Measurements from ENCODE around the gene NEDD4L.

NEDD4L gene

GRCh38 chr18:58096658-58097057 is 52.6 kb downstream of the NEDD4L start:
- Histone ChIP-seq H3K4me2 (ENCODE audit: insufficient read depth, low read length, poor library complexity, severe bottlenecking) (no peak overlapping the region), H3K9me3 (replicated peaks in 1 of 2; ENCODE audit: control insufficient read depth in 2 of 2, insufficient read depth in 1 of 2, low read depth in 1 of 2, low read length in 2 of 2) (no peaks in the 10 kb centered on the region), H3K23ac (ENCODE audit: low read depth, low read length, poor library complexity) (no peak overlapping the region), H3K18ac (ENCODE audit: low read length) (no peak overlapping the region), H3K79me1 (ENCODE audit: low read depth, low read length) (peaks cover 4% of the 10 kb centered on the region), H3K27ac (replicated peaks; ENCODE audit: low read length) (no peak overlapping the region), H3K14ac (ENCODE audit: low read length) (no peak overlapping the region), H3K27me3 (ENCODE audit: control insufficient read depth in 3 of 3, insufficient read depth in 3 of 3, low read depth in 1 of 3, low read length in 3 of 3) (no peaks in the 10 kb centered on the region), H3K36me3 (replicated peaks in 1 of 2; ENCODE audit: control insufficient read depth in 2 of 2, insufficient read depth in 2 of 2, low read length in 2 of 2) (no peaks in the 10 kb centered on the region), H2BK15ac (ENCODE audit: low read length) (no peak overlapping the region), H2BK120ac (ENCODE audit: low read depth, low read length) (no peak overlapping the region), H2AK5ac (ENCODE audit: low read depth, low read length) (no peak overlapping the region), H4K91ac (ENCODE audit: low read depth, low read length, poor library complexity) (no peak overlapping the region), H2BK5ac (ENCODE audit: low read length) (no peak overlapping the region), H2BK12ac (ENCODE audit: low read length) (no peak overlapping the region), H3K4me3 (ENCODE audit: low read length in 2 of 2) (no peak overlapping the region), H4K8ac (ENCODE audit: low read depth, low read length) (no peak overlapping the region), H3K9ac (ENCODE audit: low read depth, low read length, poor library complexity) (no peak overlapping the region), H3K4ac (ENCODE audit: low read length) (no peak overlapping the region), H3K4me1 (ENCODE audit: control insufficient read depth in 2 of 2, insufficient read depth in 1 of 2, low read depth in 1 of 2, low read length in 2 of 2) (peaks cover 2 to 12% of the 10 kb centered on the region in 2 donors), H2AFZ (ENCODE audit: low read length) (no peak overlapping the region)
- no peak for DNase-seq (ENCODE audit: low spot score)
- no CpG with 5 or more reads among the region's 1 CpG for WGBS, 2 donors (ENCODE audit: extremely low coverage in 2 of 2, insufficient read length in 2 of 2, insufficient replicate concordance in 1 of 2)

DNA sequence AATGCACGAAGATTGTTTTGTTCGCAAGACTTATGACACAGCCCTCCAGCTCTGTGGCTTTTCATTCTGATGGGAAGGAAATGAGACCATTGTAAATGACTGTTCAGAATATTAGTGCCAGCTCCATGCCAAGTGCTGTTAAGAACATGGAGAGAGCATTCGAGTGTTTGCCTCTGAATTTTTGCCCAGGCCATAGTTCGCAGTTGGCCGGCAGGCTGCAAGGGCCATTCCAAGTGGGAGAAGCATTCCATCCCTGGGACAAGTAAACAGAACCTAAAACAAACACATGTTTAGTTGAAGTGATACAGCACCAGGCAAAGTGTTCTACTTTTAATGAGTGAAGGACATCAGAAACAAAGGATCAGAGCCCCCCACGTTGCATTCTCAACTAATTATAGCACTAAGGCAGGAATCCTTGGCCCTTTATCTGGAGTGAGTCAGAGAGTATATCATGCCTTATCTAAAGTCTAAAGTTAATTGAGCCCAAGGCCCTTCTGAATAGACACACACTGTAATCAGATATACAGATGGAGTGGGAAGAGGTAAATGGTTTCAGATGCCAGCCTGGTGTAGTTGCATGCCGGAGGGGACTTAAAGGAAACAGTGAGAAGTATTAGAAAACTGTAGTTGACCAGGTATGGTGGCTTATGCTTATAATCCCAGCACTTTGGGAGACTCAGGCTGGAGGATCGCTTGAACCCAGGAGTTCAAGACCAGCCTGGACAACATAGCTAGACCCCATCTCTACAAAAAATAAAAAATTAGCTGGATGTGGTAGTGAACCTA is 53.3 kb downstream of the NEDD4L start:
- Histone ChIP-seq H3K14ac (ENCODE audit: low read length) (no peak overlapping the region), H3K4ac (ENCODE audit: low read length) (no peak overlapping the region), H2BK120ac (ENCODE audit: low read depth, low read length) (no peak overlapping the region), H3K4me2 (ENCODE audit: insufficient read depth, low read length, poor library complexity, severe bottlenecking) (no peak overlapping the region), H3K23ac (ENCODE audit: low read depth, low read length, poor library complexity) (no peak overlapping the region), H2AK5ac (ENCODE audit: low read depth, low read length) (no peak overlapping the region), H4K8ac (ENCODE audit: low read depth, low read length) (no peak overlapping the region), H4K91ac (ENCODE audit: low read depth, low read length, poor library complexity) (no peak overlapping the region), H2AFZ (ENCODE audit: low read length) (no peak overlapping the region), H3K27me3 (ENCODE audit: control insufficient read depth in 3 of 3, insufficient read depth in 3 of 3, low read depth in 1 of 3, low read length in 3 of 3) (no peaks in the 10 kb centered on the region), H3K4me1 (ENCODE audit: control insufficient read depth in 2 of 2, insufficient read depth in 1 of 2, low read depth in 1 of 2, low read length in 2 of 2) (peaks cover 9 to 12% of the 10 kb centered on the region in 2 donors), H3K9ac (ENCODE audit: low read depth, low read length, poor library complexity) (no peak overlapping the region), H3K27ac (replicated peaks; ENCODE audit: low read length) (no peak overlapping the region), H3K4me3 (ENCODE audit: low read length in 2 of 2) (no peak overlapping the region), H2BK12ac (ENCODE audit: low read length) (no peak overlapping the region), H2BK5ac (ENCODE audit: low read length) (no peak overlapping the region), H3K9me3 (replicated peaks in 1 of 2; ENCODE audit: control insufficient read depth in 2 of 2, insufficient read depth in 1 of 2, low read depth in 1 of 2, low read length in 2 of 2) (no peaks in the 10 kb centered on the region), H3K79me1 (ENCODE audit: low read depth, low read length) (peaks cover 4% of the 10 kb centered on the region), H3K36me3 (replicated peaks in 1 of 2; ENCODE audit: control insufficient read depth in 2 of 2, insufficient read depth in 2 of 2, low read length in 2 of 2) (no peaks in the 10 kb centered on the region), H3K18ac (ENCODE audit: low read length) (no peak overlapping the region), H2BK15ac (ENCODE audit: low read length) (no peak overlapping the region)
- WGBS, 2 donors (ENCODE audit: extremely low coverage in 2 of 2, insufficient read length in 2 of 2, insufficient replicate concordance in 1 of 2), result no CpG with 5 or more reads among the region's 8 CpGs
- DNase-seq (ENCODE audit: low spot score), result no peak

- H2BK5ac ChIP-seq (ENCODE audit: low read length), result no peak overlapping the region
- no peaks in the 10 kb centered on the region for H3K36me3 ChIP-seq (replicated peaks in 1 of 2; ENCODE audit: control insufficient read depth in 2 of 2, insufficient read depth in 2 of 2, low read length in 2 of 2)
- no peaks in the 10 kb centered on the region for H3K9me3 ChIP-seq (replicated peaks in 1 of 2; ENCODE audit: control insufficient read depth in 2 of 2, insufficient read depth in 1 of 2, low read depth in 1 of 2, low read length in 2 of 2)
- H3K4me1 ChIP-seq (ENCODE audit: control insufficient read depth in 2 of 2, insufficient read depth in 1 of 2, low read depth in 1 of 2, low read length in 2 of 2), result peaks cover 9 to 12% of the 10 kb centered on the region in 2 donors
- H3K9ac ChIP-seq (ENCODE audit: low read depth, low read length, poor library complexity), result no peak overlapping the region
- no peak overlapping the region for H2BK120ac ChIP-seq (ENCODE audit: low read depth, low read length)
- no peak overlapping the region for H3K4me2 ChIP-seq (ENCODE audit: insufficient read depth, low read length, poor library complexity, severe bottlenecking)
- no peak overlapping the region for H3K27ac ChIP-seq (replicated peaks; ENCODE audit: low read length)
- no peak overlapping the region for H2AK5ac ChIP-seq (ENCODE audit: low read depth, low read length)
- H3K23ac ChIP-seq (ENCODE audit: low read depth, low read length, poor library complexity), result no peak overlapping the region
- no peak overlapping the region for H4K8ac ChIP-seq (ENCODE audit: low read depth, low read length)
- H3K14ac ChIP-seq (ENCODE audit: low read length), result no peak overlapping the region
- H2AFZ ChIP-seq (ENCODE audit: low read length), result no peak overlapping the region
- no peaks in the 10 kb centered on the region for H3K27me3 ChIP-seq (ENCODE audit: control insufficient read depth in 3 of 3, insufficient read depth in 3 of 3, low read depth in 1 of 3, low read length in 3 of 3)
- WGBS, 2 donors (ENCODE audit: extremely low coverage in 2 of 2, insufficient read length in 2 of 2, insufficient replicate concordance in 1 of 2), result no CpG with 5 or more reads among the region's 5 CpGs
- H3K4ac ChIP-seq (ENCODE audit: low read length), result no peak overlapping the region
- H3K18ac ChIP-seq (ENCODE audit: low read length), result no peak overlapping the region
- peaks cover 4% of the 10 kb centered on the region for H3K79me1 ChIP-seq (ENCODE audit: low read depth, low read length)
- no peak overlapping the region for H2BK12ac ChIP-seq (ENCODE audit: low read length)
- no peak overlapping the region for H4K91ac ChIP-seq (ENCODE audit: low read depth, low read length, poor library complexity)
- DNase-seq (ENCODE audit: low spot score), result no peak
- no peak overlapping the region for H3K4me3 ChIP-seq (ENCODE audit: low read length in 2 of 2)
- no peak overlapping the region for H2BK15ac ChIP-seq (ENCODE audit: low read length)
These were observed 53.8 kb downstream of the NEDD4L start for GRCh38 chr18:58097907-58098166.

- Histone ChIP-seq H3K18ac (ENCODE audit: low read length) (no peak overlapping the region), H2BK5ac (ENCODE audit: low read length) (no peak overlapping the region), H3K4me2 (ENCODE audit: insufficient read depth, low read length, poor library complexity, severe bottlenecking) (no peak overlapping the region), H2AFZ (ENCODE audit: low read length) (no peak overlapping the region), H3K27ac (replicated peaks; ENCODE audit: low read length) (no peak overlapping the region), H4K8ac (ENCODE audit: low read depth, low read length) (no peak overlapping the region), H2AK5ac (ENCODE audit: low read depth, low read length) (no peak overlapping the region), H3K14ac (ENCODE audit: low read length) (no peak overlapping the region), H3K4me1 (ENCODE audit: control insufficient read depth in 2 of 2, insufficient read depth in 1 of 2, low read depth in 1 of 2, low read length in 2 of 2) (peaks cover 9 to 12% of the 10 kb centered on the region in 2 donors), H3K9ac (ENCODE audit: low read depth, low read length, poor library complexity) (no peak overlapping the region), H3K9me3 (replicated peaks in 1 of 2; ENCODE audit: control insufficient read depth in 2 of 2, insufficient read depth in 1 of 2, low read depth in 1 of 2, low read length in 2 of 2) (no peaks in the 10 kb centered on the region), H3K36me3 (replicated peaks in 1 of 2; ENCODE audit: control insufficient read depth in 2 of 2, insufficient read depth in 2 of 2, low read length in 2 of 2) (no peaks in the 10 kb centered on the region), H2BK120ac (ENCODE audit: low read depth, low read length) (no peak overlapping the region), H2BK15ac (ENCODE audit: low read length) (no peak overlapping the region), H2BK12ac (ENCODE audit: low read length) (no peak overlapping the region), H3K4me3 (ENCODE audit: low read length in 2 of 2) (no peak overlapping the region), H4K91ac (ENCODE audit: low read depth, low read length, poor library complexity) (no peak overlapping the region), H3K79me1 (ENCODE audit: low read depth, low read length) (peaks cover 4% of the 10 kb centered on the region), H3K4ac (ENCODE audit: low read length) (no peak overlapping the region), H3K27me3 (ENCODE audit: control insufficient read depth in 3 of 3, insufficient read depth in 3 of 3, low read depth in 1 of 3, low read length in 3 of 3) (no peaks in the 10 kb centered on the region), H3K23ac (ENCODE audit: low read depth, low read length, poor library complexity) (no peak overlapping the region)
- WGBS, 2 donors (ENCODE audit: extremely low coverage in 2 of 2, insufficient read length in 2 of 2, insufficient replicate concordance in 1 of 2), result no CpG with 5 or more reads among the region's 3 CpGs
- DNase-seq (ENCODE audit: low spot score), result no peak
These were observed 54.7 kb downstream of the NEDD4L start for GRCh38 chr18:58098706-58099105.

Measured in neuronal stem cell (in vitro differentiated cells).